ENCODE data around the gene DEPDC5.
"Not testable (repeated sequence)": the region's sequence is repeated elsewhere in the genome, so short reads cannot be mapped to it uniquely, and the experiment has no call there.

Gene DEPDC5

DNA sequence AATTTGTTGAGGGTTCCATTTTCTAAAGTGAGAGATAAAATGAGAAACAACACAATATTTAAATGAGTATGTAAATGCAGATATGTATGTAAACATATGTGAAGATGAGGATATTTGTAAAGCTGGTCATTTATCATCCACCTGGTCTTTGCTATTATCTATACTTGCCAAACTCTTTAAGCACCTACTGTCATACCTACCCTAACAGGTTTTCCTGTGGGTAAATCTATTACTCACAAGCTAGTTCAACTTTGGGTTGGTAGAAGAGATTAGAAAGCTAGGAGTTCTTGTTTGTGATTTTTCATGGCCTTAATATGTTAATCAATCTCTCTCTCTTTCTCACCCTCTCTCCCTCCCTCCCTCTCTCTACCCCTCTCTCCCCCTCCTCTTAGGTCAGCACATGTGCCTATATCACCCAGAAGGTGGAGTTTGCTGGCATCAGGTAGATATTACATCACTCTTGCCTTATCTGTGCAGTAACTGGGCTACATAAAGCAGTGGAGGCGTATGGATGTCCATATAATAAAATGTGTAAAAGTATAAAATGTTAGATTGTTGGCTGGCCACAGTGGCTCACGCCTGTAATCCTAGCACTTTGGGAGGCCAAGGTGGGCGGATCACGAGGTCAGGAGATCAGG is 14.7 kb downstream of the DEPDC5 start:
- TF ChIP-seq CTCF (IDR thresholded peaks at IDR 0.05; ENCODE audit: control extremely low read depth, extremely low read depth, low read depth, missing control alignments), result no peak
- ChIA-PET POLR2A (no interaction called here), CTCF (no interaction called here)
- no peak for DNase-seq (ENCODE audit: extremely low spot score)

DNA sequence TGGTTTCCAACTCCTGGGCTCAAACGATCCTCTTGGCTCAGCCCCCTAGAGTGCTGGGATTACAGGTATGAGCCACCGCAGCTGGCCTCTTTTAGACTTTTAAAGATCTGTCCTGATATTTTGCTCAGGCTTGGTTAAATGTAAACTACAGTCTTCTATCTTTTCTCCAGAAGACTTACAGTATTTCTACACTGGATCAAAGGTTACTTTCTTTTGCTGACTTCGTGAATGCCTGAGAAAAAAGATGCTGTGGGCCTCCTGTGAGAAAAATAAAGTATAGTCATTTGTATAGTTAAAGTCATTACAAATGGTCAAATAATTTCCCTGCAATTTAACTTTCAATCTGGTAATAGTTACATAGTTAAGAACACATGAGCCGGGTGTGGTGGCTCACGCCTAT is 19.6 kb downstream of the DEPDC5 start:
- ChIA-PET CTCF (interaction anchor here (1.6 kb wide), 1 partner anchor 13 kb away, joined by 3 read pairs; no protein-coding TSS in a partner anchor), POLR2A (no interaction called here)
- no peak for DNase-seq (ENCODE audit: extremely low spot score)
- no peak for TF ChIP-seq CTCF (IDR thresholded peaks at IDR 0.05; ENCODE audit: control extremely low read depth, extremely low read depth, low read depth, missing control alignments)

DNA sequence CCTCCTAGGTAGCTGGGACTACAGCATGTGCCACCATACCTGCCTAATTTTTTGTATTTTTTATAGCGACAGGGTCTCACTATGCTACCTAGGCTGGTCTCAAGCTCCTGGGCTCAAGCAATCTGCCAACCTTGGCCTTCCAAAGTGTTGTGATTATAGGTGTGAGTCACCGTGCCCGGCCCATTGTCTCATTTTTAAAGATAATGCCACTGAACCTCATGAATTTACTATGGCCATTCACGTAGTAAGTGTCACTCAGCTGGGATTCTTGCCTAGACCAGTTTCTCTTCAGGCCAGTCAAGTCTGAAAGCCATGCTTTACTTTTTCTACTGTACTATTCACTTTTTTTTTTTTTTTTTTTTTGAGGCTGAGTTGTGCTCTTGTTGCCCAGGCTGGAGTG is 22.4 kb downstream of the DEPDC5 start:
- ChIA-PET CTCF (interaction anchor here (1.0 to 1.2 kb wide), 2 partner anchors 10 to 31 kb away, joined by 3 read pairs; no protein-coding TSS in a partner anchor), POLR2A (no interaction called here)
- DNase-seq (ENCODE audit: extremely low spot score), result no peak
- TF ChIP-seq CTCF (IDR thresholded peaks at IDR 0.05; ENCODE audit: control extremely low read depth, extremely low read depth, low read depth, missing control alignments), result no peak

DNA sequence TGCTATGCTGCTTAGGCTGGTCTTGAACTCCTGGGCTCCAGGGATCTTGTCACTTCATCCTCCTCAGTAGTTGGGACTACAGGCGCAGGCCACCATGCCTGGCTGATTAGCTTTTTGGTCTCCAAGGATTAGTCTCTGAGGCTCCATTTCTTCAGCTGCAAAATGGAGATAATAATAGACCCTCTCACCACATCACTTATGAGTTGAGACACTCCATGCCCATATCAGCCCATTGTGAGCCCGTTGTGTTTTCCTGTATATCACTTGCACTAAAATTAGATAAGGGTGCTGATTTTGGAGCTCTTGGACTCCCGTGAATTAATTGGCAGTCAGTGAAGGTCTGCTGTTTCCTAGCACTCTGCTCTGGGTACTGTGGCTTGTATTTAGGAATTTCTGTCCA is 36.0 kb downstream of the DEPDC5 start:
- ChIA-PET CTCF (interaction anchor here (1.0 kb wide), 2 partner anchors 10 to 55 kb away, joined by 3 to 4 read pairs; no protein-coding TSS in a partner anchor), POLR2A (no interaction called here)
- DNase-seq (ENCODE audit: extremely low spot score), result no peak
- TF ChIP-seq CTCF (IDR thresholded peaks at IDR 0.05; ENCODE audit: control extremely low read depth, extremely low read depth, low read depth, missing control alignments), result no peak

DNA sequence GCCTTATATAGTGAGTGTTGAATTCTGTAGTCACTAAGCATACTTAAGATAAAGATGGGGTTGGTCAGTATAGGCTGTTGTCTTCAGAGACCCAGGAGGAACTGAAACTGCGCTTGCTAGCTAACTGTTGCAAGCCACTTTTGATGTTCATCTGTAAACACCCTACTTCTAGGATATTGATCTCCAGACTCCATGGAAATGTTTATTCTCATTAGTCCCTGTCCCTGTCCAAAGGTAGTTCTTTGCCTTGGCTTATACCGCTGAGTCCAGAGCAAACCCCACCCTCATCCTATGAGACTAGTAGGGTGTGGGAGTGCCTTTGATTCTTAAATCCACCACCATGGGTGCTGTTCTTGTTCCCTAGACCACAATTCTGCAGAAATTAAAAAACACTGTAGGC is 36.4 kb downstream of the DEPDC5 start:
- POLR2A ChIA-PET, result no interaction called here
- TF ChIP-seq CTCF (IDR thresholded peaks at IDR 0.05; ENCODE audit: control extremely low read depth, extremely low read depth, low read depth, missing control alignments), result no peak
- peak; percentile 57 for DNase-seq (ENCODE audit: extremely low spot score)
- CTCF ChIA-PET, result interaction anchor here (1.0 kb wide), 2 partner anchors 10 to 54 kb away, joined by 3 to 4 read pairs; no protein-coding TSS in a partner anchor

- POLR2A ChIA-PET; CTCF ChIA-PET; DNase-seq (ENCODE audit: extremely low spot score): not testable (repeated sequence)
These were observed 45.5 kb downstream of the DEPDC5 start for GRCh38 chr22:31799358-31799757.

DNA sequence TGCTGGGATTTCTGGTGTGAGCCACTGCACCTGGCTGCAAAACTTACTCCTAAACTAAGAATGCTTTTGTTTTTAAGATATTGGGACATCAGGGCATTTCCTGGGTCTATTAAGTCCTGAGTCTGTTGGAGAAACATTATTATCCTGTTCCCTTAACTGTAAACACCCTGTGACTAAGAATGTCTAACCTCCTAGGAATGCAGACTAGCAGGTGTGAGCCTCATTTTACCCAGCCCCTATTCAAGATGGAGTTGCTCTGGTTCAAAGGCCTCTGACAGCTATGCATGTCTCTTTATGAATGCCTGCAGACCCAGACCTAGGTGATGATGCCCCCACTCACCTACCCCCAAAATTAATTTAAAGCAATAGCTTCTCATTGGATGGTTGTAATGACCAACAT is 46.2 kb downstream of the DEPDC5 start:
- no peak for TF ChIP-seq CTCF (IDR thresholded peaks at IDR 0.05; ENCODE audit: control extremely low read depth, extremely low read depth, low read depth, missing control alignments)
- ChIA-PET POLR2A (no interaction called here), CTCF (no interaction called here)
- DNase-seq (ENCODE audit: extremely low spot score), result no peak

DNA sequence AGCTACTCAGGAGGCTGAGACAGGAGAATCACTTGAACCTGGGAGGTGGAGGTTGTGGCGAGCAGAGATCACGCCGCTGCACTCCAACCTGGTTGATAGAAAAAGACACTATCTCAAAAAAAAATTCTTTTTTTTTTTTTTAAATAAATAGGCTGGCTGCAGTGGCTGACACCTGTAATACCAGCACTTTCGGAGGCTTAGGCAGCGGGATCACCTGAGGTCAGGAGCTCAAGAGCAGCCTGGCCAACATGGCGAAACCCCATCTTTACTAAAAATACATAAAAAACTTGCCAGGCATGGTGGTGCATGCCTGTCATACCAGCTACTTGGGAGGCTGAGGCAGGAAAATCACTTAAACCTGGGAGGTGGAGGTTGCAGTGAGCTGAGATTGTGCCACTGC is 47.0 kb downstream of the DEPDC5 start:
- CTCF ChIA-PET; DNase-seq (ENCODE audit: extremely low spot score); POLR2A ChIA-PET: not testable (repeated sequence)
